Peyer's patch (tissue), 4 donors: ENCODE results near the gene NFAM1.

Source experiments
- POLR2A ChIP-seq, 2 donors: fragments of 450-650 bp; IDR thresholded peaks; one replicate each; pipeline ENCODE4 v1.5.1; 2017; ENCODE audit warnings: antibody characterized with exemption in 2 of 2, mild to moderate bottlenecking in 2 of 2, moderate library complexity in 2 of 2
- TF ChIP-seq, protein P1 (sequence below), 6 experiments: fragments of 450-650 bp in 4 of 6; fragments of 200-600 bp in 2 of 6; sonication (generic) in 1 of 6; IDR thresholded peaks; one replicate each; pipeline ENCODE4 v1.5.1; 2017 to 2019; ENCODE audit warnings: antibody characterized with exemption in 6 of 6, mild to moderate bottlenecking in 3 of 6, moderate library complexity in 1 of 6

DNA sequence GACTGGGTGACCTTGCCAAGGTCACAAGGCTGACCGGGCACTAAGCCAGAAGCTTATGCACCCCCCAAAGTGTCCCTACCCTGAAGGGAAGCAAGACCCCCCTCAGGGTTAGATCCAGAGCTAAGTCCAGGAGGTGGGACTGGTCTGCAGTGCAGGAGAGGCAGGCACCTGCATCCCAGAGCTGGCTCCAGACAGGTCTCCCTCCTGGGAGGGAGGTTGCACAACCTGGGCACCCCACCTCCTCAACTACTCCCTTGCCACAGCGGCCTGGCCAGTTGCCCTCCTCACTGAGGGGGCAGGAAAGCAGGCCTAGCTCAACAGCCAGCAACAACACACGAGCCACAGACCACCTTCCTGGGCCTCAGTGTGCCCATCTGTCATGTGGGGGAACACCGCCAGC is 86.7 kb downstream of the NFAM1 start:
- TF ChIP-seq, protein P1, sequence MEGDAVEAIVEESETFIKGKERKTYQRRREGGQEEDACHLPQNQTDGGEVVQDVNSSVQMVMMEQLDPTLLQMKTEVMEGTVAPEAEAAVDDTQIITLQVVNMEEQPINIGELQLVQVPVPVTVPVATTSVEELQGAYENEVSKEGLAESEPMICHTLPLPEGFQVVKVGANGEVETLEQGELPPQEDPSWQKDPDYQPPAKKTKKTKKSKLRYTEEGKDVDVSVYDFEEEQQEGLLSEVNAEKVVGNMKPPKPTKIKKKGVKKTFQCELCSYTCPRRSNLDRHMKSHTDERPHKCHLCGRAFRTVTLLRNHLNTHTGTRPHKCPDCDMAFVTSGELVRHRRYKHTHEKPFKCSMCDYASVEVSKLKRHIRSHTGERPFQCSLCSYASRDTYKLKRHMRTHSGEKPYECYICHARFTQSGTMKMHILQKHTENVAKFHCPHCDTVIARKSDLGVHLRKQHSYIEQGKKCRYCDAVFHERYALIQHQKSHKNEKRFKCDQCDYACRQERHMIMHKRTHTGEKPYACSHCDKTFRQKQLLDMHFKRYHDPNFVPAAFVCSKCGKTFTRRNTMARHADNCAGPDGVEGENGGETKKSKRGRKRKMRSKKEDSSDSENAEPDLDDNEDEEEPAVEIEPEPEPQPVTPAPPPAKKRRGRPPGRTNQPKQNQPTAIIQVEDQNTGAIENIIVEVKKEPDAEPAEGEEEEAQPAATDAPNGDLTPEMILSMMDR (IDR thresholded peaks at IDR 0.05): no peak
- no peak for TF ChIP-seq POLR2A (IDR thresholded peaks at IDR 0.05)
